ENCODE data around the gene NRG3.
"Not testable (repeated sequence)": the region's sequence is repeated elsewhere in the genome, so short reads cannot be mapped to it uniquely, and the experiment has no call there.

NRG3 gene

DNA sequence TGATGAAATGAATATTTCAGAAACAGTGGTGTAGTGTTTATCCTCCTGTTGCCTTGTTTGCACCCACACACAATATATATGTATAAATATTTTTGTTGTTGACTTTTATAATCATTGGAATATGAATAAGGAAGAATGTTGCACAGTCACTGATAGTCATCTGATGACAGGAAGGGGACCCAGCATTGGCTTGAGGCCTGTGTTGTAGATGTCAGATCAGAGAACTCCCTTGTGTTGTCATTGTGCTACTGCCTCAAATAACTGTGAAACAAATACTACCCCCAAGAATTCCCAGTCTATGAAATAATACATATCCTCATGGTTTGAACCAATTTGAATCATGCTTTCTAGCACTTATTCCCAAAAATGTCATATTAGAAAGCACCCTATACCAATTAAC, 84.0 kb downstream of the NRG3 start:
- DNase-seq (ENCODE audit: low read depth in 2 of 2) = no peak

DNA sequence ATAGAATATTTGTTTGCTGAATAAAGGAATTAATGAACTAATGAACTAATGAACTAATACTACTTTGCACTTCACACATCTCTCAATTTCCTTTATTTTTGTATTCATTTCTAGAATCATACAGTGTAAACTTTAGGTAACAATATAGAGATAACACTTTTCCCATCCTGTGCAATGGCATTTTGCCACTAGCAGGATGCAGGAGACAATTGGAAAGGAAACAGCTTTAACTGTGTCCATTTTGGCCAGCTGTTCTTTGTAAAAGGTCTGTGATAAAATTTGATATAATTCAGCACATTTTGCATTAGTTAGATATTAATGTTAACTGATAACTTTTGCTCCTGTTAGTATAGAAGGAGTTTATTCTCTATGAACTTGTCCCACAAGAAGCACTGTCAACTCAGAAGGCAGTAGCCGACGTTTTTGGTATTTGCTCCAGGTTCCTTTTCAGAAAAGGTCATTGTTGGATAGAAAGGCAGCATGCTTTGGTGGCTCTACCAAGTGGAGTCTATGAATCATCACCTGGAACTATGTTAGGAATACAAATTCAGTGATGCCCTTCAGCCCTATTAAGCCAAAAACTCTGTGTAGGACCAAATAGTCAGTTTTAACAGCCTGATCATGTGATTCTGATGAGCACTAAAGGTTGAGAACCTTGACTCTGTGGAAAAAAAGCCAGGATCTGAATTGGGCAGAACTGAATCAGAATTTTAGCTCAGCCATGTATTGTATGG, 86.6 kb downstream of the NRG3 start:
- no peak for DNase-seq (ENCODE audit: low read depth in 2 of 2)

DNA sequence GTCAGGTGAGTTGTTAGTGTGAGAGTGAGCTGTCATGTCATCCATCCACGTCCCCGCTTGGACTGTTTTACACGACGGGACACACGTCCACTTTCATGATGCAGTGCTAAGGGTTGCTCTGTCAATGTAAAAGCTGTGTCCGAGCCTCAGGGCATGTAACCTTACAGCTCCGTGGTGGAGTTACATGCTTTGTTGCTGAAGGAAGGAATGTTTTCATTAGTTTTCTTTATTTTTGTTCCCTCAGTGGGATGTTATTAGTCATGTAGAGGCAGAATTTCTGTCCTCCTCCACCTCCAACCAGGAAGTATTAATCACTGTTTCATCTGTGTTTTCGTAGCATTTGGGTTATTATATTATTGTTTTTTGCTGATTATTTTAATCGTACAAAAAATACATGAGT, 88.6 kb downstream of the NRG3 start:
- DNase-seq (ENCODE audit: low read depth in 2 of 2) = no peak

- no peak for DNase-seq (ENCODE audit: low read depth in 2 of 2)
Measured at GRCh38 chr10:81967716-81968115, 92.7 kb downstream of the NRG3 start.

DNA sequence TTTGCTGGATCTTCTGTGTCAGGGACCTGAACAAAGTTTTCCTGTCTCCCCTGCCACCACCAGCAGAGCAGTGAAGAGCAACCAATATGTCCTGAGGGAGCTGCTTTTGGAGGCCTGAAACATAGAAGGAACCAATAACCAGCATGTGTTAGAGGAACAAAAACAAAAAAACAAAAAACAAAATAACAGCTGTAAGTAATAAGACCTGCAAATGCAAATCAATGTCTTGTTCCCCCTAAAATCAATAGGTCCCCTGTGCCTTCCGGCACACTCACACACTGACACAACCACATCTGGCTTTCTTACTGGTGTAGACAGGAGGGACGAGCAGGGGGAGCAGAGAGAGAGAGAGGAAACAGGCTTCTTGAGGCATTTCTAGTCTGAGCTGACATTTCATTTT, 94.1 kb downstream of the NRG3 start:
- DNase-seq (ENCODE audit: low read depth in 2 of 2) = no peak

GRCh38 chr10:81978238-81978637, 103.2 kb downstream of the NRG3 start:
- no peak for DNase-seq (ENCODE audit: low read depth in 2 of 2)

DNA sequence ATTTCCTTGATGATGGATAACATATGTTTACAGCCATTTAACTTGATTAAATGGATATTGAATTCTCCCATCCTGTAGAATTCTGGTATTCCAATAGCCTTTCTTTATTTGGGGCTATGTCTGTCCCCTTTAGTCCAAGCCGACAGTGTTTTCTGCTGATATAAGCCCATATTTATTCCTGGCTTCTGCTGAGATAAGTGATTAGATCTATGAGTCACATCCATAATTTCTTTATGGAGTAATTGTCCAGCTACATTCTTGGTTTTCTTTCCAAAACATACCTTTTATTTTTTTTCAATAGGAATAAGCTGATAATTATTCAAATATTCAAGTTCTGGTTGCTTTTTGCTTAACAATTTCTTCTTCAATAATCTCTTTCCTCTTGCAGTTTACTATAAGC, 106.7 kb downstream of the NRG3 start:
- no peak for DNase-seq (ENCODE audit: low read depth in 2 of 2)

DNA sequence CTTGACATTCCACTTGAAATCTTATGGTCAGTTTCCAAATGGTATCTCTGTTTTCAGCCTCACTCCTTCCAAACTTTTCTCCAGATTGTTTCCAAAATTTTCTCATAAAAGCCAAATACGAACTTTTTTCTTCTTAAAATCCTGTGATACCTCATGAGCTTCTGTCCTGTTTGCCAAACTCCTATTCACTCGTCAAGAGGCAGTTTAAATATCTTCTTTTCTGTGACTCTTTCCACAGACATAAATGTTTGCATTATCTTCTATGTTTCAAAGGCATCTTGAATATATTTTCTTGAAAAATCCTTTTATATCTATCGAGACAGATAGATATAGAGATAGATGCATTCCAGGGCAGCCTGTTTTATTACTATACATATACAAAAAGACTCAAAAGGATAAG, 109.4 kb downstream of the NRG3 start:
- no peak for DNase-seq (ENCODE audit: low read depth in 2 of 2)

- DNase-seq (ENCODE audit: low read depth in 2 of 2) = no peak
Measured at GRCh38 chr10:81995254-81995653, 120.3 kb downstream of the NRG3 start.

- no peak for DNase-seq (ENCODE audit: low read depth in 2 of 2)
Measured at GRCh38 chr10:81996927-81997326, 121.9 kb downstream of the NRG3 start.

GRCh38 chr10:82020999-82021398, 146.0 kb downstream of the NRG3 start:
- no peak for DNase-seq (ENCODE audit: low read depth in 2 of 2)

DNA sequence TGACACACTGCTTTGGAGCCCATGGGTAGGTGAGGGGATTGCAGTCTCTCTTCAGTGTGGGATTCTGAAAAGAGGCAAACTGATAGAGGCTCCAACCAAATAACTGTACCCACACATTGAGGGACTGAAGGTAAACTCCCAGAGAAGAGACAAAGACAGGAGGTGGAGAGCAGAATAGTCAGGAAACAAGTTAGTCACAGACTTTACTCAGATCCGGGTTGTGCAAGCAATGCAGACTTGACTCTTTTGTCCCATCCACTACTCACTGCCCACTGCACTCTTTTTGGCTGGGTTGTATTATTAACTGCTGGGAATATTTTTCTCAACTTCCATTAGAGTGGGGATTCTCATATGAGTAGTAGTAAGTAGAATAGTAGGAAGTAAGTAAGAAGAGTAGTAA, 152.7 kb downstream of the NRG3 start:
- DNase-seq (ENCODE audit: low read depth in 2 of 2) = no peak

GRCh38 chr10:82037076-82037475, 162.1 kb downstream of the NRG3 start:
- no peak for DNase-seq (ENCODE audit: low read depth in 2 of 2)

- DNase-seq (ENCODE audit: low read depth in 2 of 2) = no peak
Measured at GRCh38 chr10:82038587-82038986, 163.6 kb downstream of the NRG3 start.

- DNase-seq (ENCODE audit: low read depth in 2 of 2) = no peak
Measured at GRCh38 chr10:82040336-82040735, 165.3 kb downstream of the NRG3 start.

GRCh38 chr10:82041018-82041417, 166.0 kb downstream of the NRG3 start:
- no peak for DNase-seq (ENCODE audit: low read depth in 2 of 2)

DNA sequence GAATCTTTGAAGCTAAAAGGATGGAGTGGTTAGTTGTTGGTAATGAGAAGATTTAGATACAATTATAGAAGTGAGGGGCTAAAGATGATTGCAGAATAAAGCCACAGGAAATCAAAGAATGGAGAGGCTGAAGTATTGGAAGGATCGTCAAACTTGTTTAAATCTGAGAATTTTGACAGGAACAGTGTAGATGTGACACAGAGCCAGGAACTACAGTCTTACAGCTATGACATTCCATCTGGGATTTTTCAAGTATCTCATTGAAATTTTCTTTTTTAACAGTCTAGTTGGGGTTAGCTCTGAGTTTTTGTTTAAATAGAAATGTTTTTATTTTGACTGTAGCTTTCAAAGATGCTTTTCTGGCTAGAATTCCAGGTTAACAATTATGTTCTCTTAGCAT, 181.4 kb downstream of the NRG3 start:
- DNase-seq (ENCODE audit: low read depth in 2 of 2) = no peak

DNA sequence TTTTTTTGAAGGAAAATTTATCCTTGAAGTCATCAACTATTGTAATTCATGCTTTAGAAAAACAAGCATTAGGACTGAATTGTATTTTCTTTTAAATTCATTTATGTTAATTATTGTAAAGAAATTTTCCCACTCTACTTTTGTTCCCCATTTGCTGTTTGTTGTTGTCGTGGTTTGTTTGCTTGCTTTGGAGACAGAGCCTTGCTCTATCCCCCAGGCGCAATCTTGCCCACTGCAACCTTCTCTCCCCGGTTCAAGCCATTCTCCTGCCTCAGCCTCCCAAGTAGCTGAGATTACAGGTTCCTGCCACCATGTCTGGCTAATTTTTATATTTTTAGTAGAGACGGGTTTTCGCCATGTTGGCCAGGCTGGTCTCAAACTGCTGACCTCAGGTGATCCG, 192.2 kb downstream of the NRG3 start:
- not testable (repeated sequence) for DNase-seq (ENCODE audit: low read depth in 2 of 2)

DNA sequence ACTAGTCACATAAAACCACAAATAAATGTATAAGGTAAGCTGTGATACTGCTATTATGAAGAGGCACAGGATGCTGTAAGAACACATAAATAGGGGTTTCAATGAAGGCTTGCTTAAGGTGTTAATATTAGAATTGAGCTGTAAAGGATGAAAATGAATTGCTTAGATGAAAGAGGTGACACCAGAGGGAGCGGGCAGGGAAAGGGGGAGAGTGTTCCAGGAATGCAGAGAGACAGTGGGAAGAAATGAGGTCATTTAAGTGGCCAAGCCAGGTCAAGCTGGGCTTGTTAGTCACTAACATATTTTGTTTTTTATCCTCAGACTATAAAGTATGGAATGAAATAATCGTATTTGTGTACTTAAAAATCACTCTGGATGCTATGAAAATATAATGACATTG, 193.5 kb downstream of the NRG3 start:
- DNase-seq (ENCODE audit: low read depth in 2 of 2) = no peak

DNA sequence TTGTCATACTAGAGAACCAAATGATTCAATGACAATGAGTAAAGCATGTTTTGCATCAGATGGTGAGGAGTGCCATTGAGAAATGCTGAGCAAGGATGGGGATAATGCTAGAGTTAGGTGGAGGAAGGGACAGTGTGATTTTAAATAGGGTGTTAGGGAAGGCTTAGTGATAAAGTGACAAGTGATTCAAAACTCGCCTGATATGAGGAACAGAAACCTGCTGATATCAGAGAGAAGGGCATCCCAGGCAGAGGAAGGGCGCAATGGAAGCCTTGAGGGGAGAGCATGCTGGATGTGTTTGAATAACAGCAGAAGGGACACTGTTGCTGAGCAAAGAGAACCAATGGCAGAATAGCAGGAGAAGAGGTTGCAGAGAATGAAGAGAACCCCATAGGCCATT, 196.2 kb downstream of the NRG3 start:
- no peak for DNase-seq (ENCODE audit: low read depth in 2 of 2)

- DNase-seq (ENCODE audit: low read depth in 2 of 2) = no peak
Measured at GRCh38 chr10:82072124-82072523, 197.1 kb downstream of the NRG3 start.

- DNase-seq (ENCODE audit: low read depth in 2 of 2) = no peak
Measured at GRCh38 chr10:82075605-82076004, 200.6 kb downstream of the NRG3 start.

GRCh38 chr10:82084496-82084895, 209.5 kb downstream of the NRG3 start:
- DNase-seq (ENCODE audit: low read depth in 2 of 2) = no peak

- no peak for DNase-seq (ENCODE audit: low read depth in 2 of 2)
Measured at GRCh38 chr10:82084904-82085303, 209.9 kb downstream of the NRG3 start.

Data from stimulated activated CD8-positive, alpha-beta memory T cell treated with anti-CD3 and anti-CD28 coated beads, Interleukin-2, amount 100 ng/mL, for 1 hour (primary cell).